H1 (cell line): ENCODE measurements around the gene MTARC1. TPM values are rescaled to one million over a fixed set of nuclear protein-coding genes. Genes with fewer than 3 reads are reported as not detected.

Experiments
- CTCF ChIP-seq, 3 experiments: IDR thresholded peaks; 1 replicate in 2 of 3; 2 replicates in 1 of 3; pipeline versions ENCODE4 v1.5.1 to v1.6.1; 2011; ENCODE audit warnings: low read length in 3 of 3, mild to moderate bottlenecking in 3 of 3, inconsistent platforms in 2 of 3, low read depth in 1 of 3, moderate library complexity in 1 of 3; ENCODE audit not compliant: insufficient read depth in 1 of 3; ENCODE audit errors: control extremely low read depth in 1 of 3
- HDAC2 ChIP-seq, 2 experiments: fragments of 300-600 bp in 1 of 2; sonication (generic) in 1 of 2; IDR thresholded peaks; 2 replicates each; pipeline ENCODE4 v1.6.1; 2011 to 2012; ENCODE audit warnings: low read depth in 2 of 2, low read length in 2 of 2, mild to moderate bottlenecking in 2 of 2, moderate library complexity in 2 of 2, borderline replicate concordance in 1 of 2, inconsistent platforms in 1 of 2
- MAFK ChIP-seq: IDR thresholded peaks from 2 replicates; pipeline ENCODE4 v1.6.1; 2012; ENCODE audit warnings: low read depth, mild to moderate bottlenecking, improper control_type of control experiment, low read length
- PHF8 ChIP-seq: fragments of 200-600 bp; sonication (generic); conservative IDR thresholded peaks from 2 replicates; pipeline ENCODE4 v1.7.1; 2012; ENCODE audit warnings: low read depth, mild to moderate bottlenecking, inconsistent platforms, low read length, moderate library complexity
- SIX5 ChIP-seq: IDR thresholded peaks from 2 replicates; pipeline ENCODE4 v1.6.1; 2011; ENCODE audit warnings: mild to moderate bottlenecking, low read depth, low read length
- SRF ChIP-seq: IDR thresholded peaks from 2 replicates; pipeline ENCODE4 v1.6.1; 2011; ENCODE audit warnings: mild to moderate bottlenecking, low read depth, low read length, moderate library complexity
- SUZ12 ChIP-seq: fragments of 200-600 bp; sonication (generic); IDR thresholded peaks from 2 replicates; pipeline ENCODE4 v1.6.1; 2012; ENCODE audit warnings: mild to moderate bottlenecking, inconsistent platforms, low read length, moderate library complexity, mixed read lengths
- polyA plus RNA-seq, 7 experiments: library from polyadenylated mRNA; depleted of rRNA in 3 of 7; stranded (reverse) in 5 of 7; unstranded in 2 of 7; fragments of >200 nt in 5 of 7; fragments of 200-250 nt in 2 of 7; gene quantifications; 1 replicate in 5 of 7; 2 replicates in 1 of 7; 4 replicates in 1 of 7; pipeline versions ENCODE4 v1.2.1 to v1.2.3, GENCODE V29; 2011 to 2013; ENCODE audit warnings: missing spikeins in 2 of 7, mixed read lengths in 2 of 7
- total RNA-seq: library from RNA; stranded (reverse); fragmentation: NEBNext Ultra II Directional; extraction: Animal tissue kit (Norgen Biotek cat#: 25700); gene quantifications from 2 replicates; pipeline ENCODE4 v1.2.1, GENCODE V29; 2021

MTARC1 gene
- total and polyA plus RNA-seq, 2 of the 8 experiments (the other 6 are each of a cell fraction or from before 2014, with no cell fraction given): 17.2 to 46.2 TPM

DNA sequence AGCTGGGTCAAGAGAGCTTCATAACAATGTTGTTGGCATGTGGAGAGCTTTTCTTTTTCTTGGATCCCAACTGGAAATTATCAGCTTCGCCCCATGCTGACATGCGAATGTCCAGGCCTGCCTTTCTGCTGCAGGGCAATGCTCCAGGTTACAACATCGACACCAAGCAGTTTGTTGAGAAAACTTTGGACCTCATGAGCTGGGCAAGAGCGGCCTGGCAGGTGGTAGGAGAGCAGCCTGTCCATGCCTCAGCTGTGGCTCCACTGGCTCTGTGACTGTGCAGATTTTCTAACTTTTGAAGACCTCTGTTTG, 41.4 kb downstream of the MTARC1 start (continued):
- TF ChIP-seq CTCF (IDR thresholded peaks at IDR 0.05; ENCODE audit: control extremely low read depth in 1 of 3, insufficient read depth in 1 of 3, low read depth in 1 of 3, low read length in 3 of 3) (no peak), SUZ12 (no peak), SRF (no peak), PHF8 (no peak), MAFK (no peak), SIX5 (no peak), HDAC2 (IDR thresholded peaks at IDR 0.05; ENCODE audit: borderline replicate concordance in 1 of 2, low read depth in 2 of 2, low read length in 2 of 2) (no peak)
- TF ChIP-seq, all 59 proteins: peak for 0
